ENCODE data around the gene LY6G6C.

- TF ChIP-seq CTCF (tag by site-specific recombination; IDR thresholded peaks at IDR 0.05) (0 out of 2 replicates have a peak, but pooled peaks have one; percentile 30), SP2 (tag by site-specific recombination; IDR thresholded peaks at IDR 0.05) (no peak), ZSCAN23 (tag by site-specific recombination; IDR thresholded peaks at IDR 0.05) (no peak), ZNF449 (tag by site-specific recombination; IDR thresholded peaks at IDR 0.05) (no peak), ZNF561 (tag by site-specific recombination; IDR thresholded peaks at IDR 0.05; ENCODE audit: borderline replicate concordance) (no peak), ZBTB48 (tag by site-specific recombination; IDR thresholded peaks at IDR 0.05) (no peak), ZNF488 (tag by site-specific recombination; IDR thresholded peaks at IDR 0.05) (no peak), ZNF121 (tag by site-specific recombination; IDR thresholded peaks at IDR 0.05) (no peak), ZNF274 (IDR thresholded peaks at IDR 0.05; ENCODE audit: low read length) (no peak), ZNF274 (tag by site-specific recombination; IDR thresholded peaks at IDR 0.05; ENCODE audit: borderline replicate concordance) (no peak), HOXA7 (CRISPR knock-in tag; IDR thresholded peaks at IDR 0.05; ENCODE audit: borderline replicate concordance) (no peak)
- TF ChIP-seq, protein P1, sequence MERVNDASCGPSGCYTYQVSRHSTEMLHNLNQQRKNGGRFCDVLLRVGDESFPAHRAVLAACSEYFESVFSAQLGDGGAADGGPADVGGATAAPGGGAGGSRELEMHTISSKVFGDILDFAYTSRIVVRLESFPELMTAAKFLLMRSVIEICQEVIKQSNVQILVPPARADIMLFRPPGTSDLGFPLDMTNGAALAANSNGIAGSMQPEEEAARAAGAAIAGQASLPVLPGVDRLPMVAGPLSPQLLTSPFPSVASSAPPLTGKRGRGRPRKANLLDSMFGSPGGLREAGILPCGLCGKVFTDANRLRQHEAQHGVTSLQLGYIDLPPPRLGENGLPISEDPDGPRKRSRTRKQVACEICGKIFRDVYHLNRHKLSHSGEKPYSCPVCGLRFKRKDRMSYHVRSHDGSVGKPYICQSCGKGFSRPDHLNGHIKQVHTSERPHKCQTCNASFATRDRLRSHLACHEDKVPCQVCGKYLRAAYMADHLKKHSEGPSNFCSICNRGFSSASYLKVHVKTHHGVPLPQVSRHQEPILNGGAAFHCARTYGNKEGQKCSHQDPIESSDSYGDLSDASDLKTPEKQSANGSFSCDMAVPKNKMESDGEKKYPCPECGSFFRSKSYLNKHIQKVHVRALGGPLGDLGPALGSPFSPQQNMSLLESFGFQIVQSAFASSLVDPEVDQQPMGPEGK (tag by site-specific recombination; IDR thresholded peaks at IDR 0.05), result no peak
- TF ChIP-seq, protein P2, sequence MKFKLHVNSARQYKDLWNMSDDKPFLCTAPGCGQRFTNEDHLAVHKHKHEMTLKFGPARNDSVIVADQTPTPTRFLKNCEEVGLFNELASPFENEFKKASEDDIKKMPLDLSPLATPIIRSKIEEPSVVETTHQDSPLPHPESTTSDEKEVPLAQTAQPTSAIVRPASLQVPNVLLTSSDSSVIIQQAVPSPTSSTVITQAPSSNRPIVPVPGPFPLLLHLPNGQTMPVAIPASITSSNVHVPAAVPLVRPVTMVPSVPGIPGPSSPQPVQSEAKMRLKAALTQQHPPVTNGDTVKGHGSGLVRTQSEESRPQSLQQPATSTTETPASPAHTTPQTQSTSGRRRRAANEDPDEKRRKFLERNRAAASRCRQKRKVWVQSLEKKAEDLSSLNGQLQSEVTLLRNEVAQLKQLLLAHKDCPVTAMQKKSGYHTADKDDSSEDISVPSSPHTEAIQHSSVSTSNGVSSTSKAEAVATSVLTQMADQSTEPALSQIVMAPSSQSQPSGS (tag by site-specific recombination; IDR thresholded peaks at IDR 0.05; ENCODE audit: low read depth), result no peak
Observed at GRCh38 chr6:31717499-31718222, 3.9 kb downstream of the LY6G6C start.
